PC-3 (cell line): ENCODE results near the gene PBX2.

ENCODE experiments used
- CTCF ChIP-seq: fragments of 300-600 bp; sonication (generic); conservative IDR thresholded peaks from 2 replicates; pipeline ENCODE4 v1.5.1; 2017; ENCODE audit warnings: antibody characterized with exemption, low read depth, mild to moderate bottlenecking, low read length
- EZH2phosphoT487 ChIP-seq: fragments of 300-600 bp; sonication (generic); IDR thresholded peaks from 2 replicates; pipeline ENCODE4 v1.6.1; 2018; ENCODE audit warnings: mild to moderate bottlenecking, antibody characterized with exemption, low read length, borderline replicate concordance

DNA sequence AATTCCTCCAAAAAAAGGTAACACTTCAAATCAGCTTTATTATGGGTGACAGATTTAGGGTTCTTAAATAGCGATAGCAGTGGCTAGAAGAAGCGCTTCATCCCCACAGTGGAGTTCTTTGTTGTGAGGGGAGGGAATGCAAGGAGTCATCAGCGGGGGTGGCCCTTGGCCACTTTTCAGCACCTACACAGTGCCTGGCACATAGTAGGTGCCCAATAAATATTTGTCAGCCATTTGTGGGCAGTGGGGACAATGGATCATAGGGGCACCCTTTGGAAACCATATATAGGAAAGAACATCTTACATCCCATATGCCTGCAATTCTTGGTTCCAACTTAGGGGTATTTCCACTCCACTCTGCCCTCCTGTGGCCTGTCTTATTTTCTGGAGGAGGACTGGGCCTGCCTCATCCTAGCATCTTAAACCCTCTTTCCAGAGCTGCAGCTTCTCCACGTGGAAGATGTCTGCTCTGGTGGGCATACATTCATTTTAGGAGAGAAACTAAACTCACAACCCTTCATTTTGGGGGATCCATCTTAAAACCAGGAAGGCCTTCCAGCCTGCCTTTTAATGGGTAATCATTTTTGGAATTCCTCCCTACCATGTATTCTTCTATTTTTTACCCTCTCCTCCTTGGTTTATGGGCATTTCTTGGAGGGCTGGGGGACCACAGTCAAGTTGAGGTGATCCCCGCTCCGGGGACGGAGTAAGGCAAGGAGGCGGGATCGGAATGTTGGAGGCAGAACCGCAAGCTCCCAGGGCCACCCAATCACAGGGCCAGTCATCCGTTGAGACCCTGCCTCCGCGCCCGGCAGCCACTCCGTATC, 5.0 kb upstream of the PBX2 start:
- TF ChIP-seq EZH2phosphoT487 = no peak
- TF ChIP-seq CTCF = peak; percentile 74
